HEK293T (cell line): ENCODE measurements around the gene YAE1.

Experiments
- SP1 ChIP-seq: fragments of 450-650 bp; IDR thresholded peaks from 2 replicates; pipeline ENCODE4 v1.6.1; 2017
- TARDBP ChIP-seq: fragments of 450-650 bp; IDR thresholded peaks from 2 replicates; pipeline ENCODE4 v1.6.1; 2016

DNA sequence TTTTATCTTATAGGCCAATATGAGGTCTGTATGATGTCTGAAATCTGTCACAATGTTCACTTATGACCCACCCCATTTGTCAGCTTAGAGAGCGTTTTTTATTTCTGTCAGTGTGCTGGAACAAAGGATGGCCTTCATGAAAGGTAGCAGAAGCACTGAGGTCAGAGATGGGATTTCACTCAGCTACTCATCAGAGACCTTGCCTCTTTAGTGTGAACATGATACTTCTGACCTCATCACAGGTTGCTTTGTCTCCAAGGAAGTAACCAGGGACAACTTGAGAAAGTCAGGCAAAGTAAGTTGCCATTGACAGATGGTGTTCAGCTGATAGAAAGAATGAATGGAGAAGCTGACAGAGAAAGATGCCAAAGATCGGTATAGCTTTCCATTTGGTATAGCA lies 16.3 kb downstream of the YAE1 start:
- no peak for TF ChIP-seq SP1
- TF ChIP-seq TARDBP = no peak
